Superior temporal gyrus (tissue), 1 donor: ENCODE results near the gene ASNSD1.

ENCODE experiments used
- DNase-seq: peaks from one replicate; pipeline ENCODE4 v3.0.0-alpha.2; 2016; ENCODE audit errors: extremely low spot score

Gene ASNSD1

GRCh38 chr2:189661148-189661956 lies at the start of gene ASNSD1:
Gene ASNSD1, plus strand, starts transcription at chr2:189661459. Its CDS starts 4,674 bp downstream, at chr2:189666133.
- DNase-seq, result peak; percentile 99

- DNase-seq, result no peak
Measured at GRCh38 chr2:189613077-189613636, 48.1 kb upstream of the ASNSD1 start.

- no peak for DNase-seq
Measured at GRCh38 chr2:189613650-189614420, 47.4 kb upstream of the ASNSD1 start.

GRCh38 chr2:189614585-189614984 lies 46.7 kb upstream of the ASNSD1 start:
- DNase-seq, result no peak

GRCh38 chr2:189618197-189618596 lies 43.1 kb upstream of the ASNSD1 start:
- no peak for DNase-seq

- DNase-seq, result no peak
Measured at GRCh38 chr2:189621781-189622180, 39.5 kb upstream of the ASNSD1 start.

GRCh38 chr2:189623049-189623448 lies 38.2 kb upstream of the ASNSD1 start:
- DNase-seq, result no peak

GRCh38 chr2:189624648-189625355 lies 36.5 kb upstream of the ASNSD1 start:
- DNase-seq, result no peak

- no peak for DNase-seq
Measured at GRCh38 chr2:189625636-189626035, 35.6 kb upstream of the ASNSD1 start.

- DNase-seq, result no peak
Measured at GRCh38 chr2:189627789-189628188, 33.5 kb upstream of the ASNSD1 start.

GRCh38 chr2:189628817-189629530 lies 32.3 kb upstream of the ASNSD1 start:
- no peak for DNase-seq

- no peak for DNase-seq
Measured at GRCh38 chr2:189629531-189630453, 31.5 kb upstream of the ASNSD1 start.

GRCh38 chr2:189631849-189632248 lies 29.4 kb upstream of the ASNSD1 start:
- no peak for DNase-seq

GRCh38 chr2:189633392-189633811 lies 27.9 kb upstream of the ASNSD1 start:
- DNase-seq, result no peak

- no peak for DNase-seq
Measured at GRCh38 chr2:189635353-189635752, 25.9 kb upstream of the ASNSD1 start.

GRCh38 chr2:189638301-189639006 lies 22.8 kb upstream of the ASNSD1 start:
- no peak for DNase-seq

GRCh38 chr2:189639007-189639609 lies 22.2 kb upstream of the ASNSD1 start:
- DNase-seq, result no peak

GRCh38 chr2:189641002-189641401 lies 20.3 kb upstream of the ASNSD1 start:
- no peak for DNase-seq

GRCh38 chr2:189641590-189641989 lies 19.7 kb upstream of the ASNSD1 start:
- DNase-seq, result no peak
